GM12891 (cell line): Measurements from ENCODE around the gene BABAM2.
A peak's percentile ranks its signal among the peaks of the same experiment; 100 is the strongest.

Experiments used
- DNase-seq: peaks from one replicate; pipeline ENCODE4 v3.0.0; 2011; ENCODE audit warnings: low spot score; ENCODE audit not compliant: insufficient read length
- FAIRE-seq: peaks from 2 replicates; lab custom pipeline; 2011; peaks lifted over from hg19 to GRCh38; lab: Jason Lieb, UNC
- PAX5 ChIP-seq: IDR thresholded peaks from 2 replicates; pipeline ENCODE4 v1.6.1; 2011; ENCODE audit warnings: low read length, moderate library complexity, mild to moderate bottlenecking; ENCODE audit not compliant: insufficient read depth, severe bottlenecking
- POLR2A ChIP-seq: IDR thresholded peaks from 2 replicates; pipeline ENCODE4 v1.6.1; 2011; ENCODE audit warnings: low read depth, low read length, control low read depth
- POLR2AphosphoS5 ChIP-seq: IDR thresholded peaks from 2 replicates; pipeline ENCODE4 v1.6.1; 2011; ENCODE audit warnings: low read depth, low read length, control low read depth
- POU2F2 ChIP-seq: IDR thresholded peaks from 2 replicates; pipeline ENCODE4 v1.6.1; 2011; ENCODE audit warnings: low read depth, mild to moderate bottlenecking, control low read depth, low read length, moderate library complexity
- SPI1 ChIP-seq: IDR thresholded peaks from 2 replicates; pipeline ENCODE4 v1.6.1; 2011; ENCODE audit warnings: low read depth, low read length, control low read depth
- TAF1 ChIP-seq: IDR thresholded peaks from 2 replicates; pipeline ENCODE4 v1.6.1; 2011; ENCODE audit warnings: low read depth, low read length, control low read depth

Gene BABAM2

GRCh38 chr2:27932396-27932795 lies 41.9 kb downstream of the BABAM2 start:
- no peak for FAIRE-seq
- no peak for DNase-seq
- no peak for TF ChIP-seq POLR2AphosphoS5
- TF ChIP-seq POLR2A: no peak
- no peak for TF ChIP-seq PAX5
- TF ChIP-seq POU2F2: no peak
- no peak for TF ChIP-seq TAF1
- TF ChIP-seq SPI1: no peak

- no peak for TF ChIP-seq TAF1
- TF ChIP-seq SPI1: no peak
- no peak for DNase-seq
- peak; percentile 9 for FAIRE-seq
Measured at GRCh38 chr2:27935026-27935425, 44.5 kb downstream of the BABAM2 start.

GRCh38 chr2:27940090-27940671 lies 49.7 kb downstream of the BABAM2 start:
- TF ChIP-seq TAF1: no peak
- TF ChIP-seq PAX5: no peak
- TF ChIP-seq SPI1: no peak
- no peak for TF ChIP-seq POLR2AphosphoS5
- DNase-seq (no peak), FAIRE-seq (no peak)

GRCh38 chr2:27940982-27941381 lies 50.5 kb downstream of the BABAM2 start:
- TF ChIP-seq PAX5 (no peak), POLR2AphosphoS5 (no peak)
- no peak for FAIRE-seq
- no peak for DNase-seq

- DNase-seq (no peak), FAIRE-seq (no peak)
- TF ChIP-seq POU2F2 (no peak), PAX5 (no peak), TAF1 (no peak), SPI1 (no peak)
Measured at GRCh38 chr2:27942612-27943547, 52.4 kb downstream of the BABAM2 start.

GRCh38 chr2:27946530-27947060 lies 56.1 kb downstream of the BABAM2 start:
- FAIRE-seq (no peak), DNase-seq (no peak)
- TF ChIP-seq TAF1 (no peak), SPI1 (peak; percentile 36; the same call in 1 of the 2 replicates)

- DNase-seq: no peak
- no peak for FAIRE-seq
- no peak for TF ChIP-seq POLR2AphosphoS5
- TF ChIP-seq POLR2A: no peak
- TF ChIP-seq SPI1: no peak
- no peak for TF ChIP-seq PAX5
- TF ChIP-seq TAF1: no peak
- no peak for TF ChIP-seq POU2F2
Measured at GRCh38 chr2:27952070-27952469, 61.5 kb downstream of the BABAM2 start.

GRCh38 chr2:27953077-27953476 lies 62.5 kb downstream of the BABAM2 start:
- TF ChIP-seq PAX5 (no peak), POLR2A (no peak), POU2F2 (no peak), SPI1 (no peak), TAF1 (no peak), POLR2AphosphoS5 (no peak)
- FAIRE-seq (no peak), DNase-seq (no peak)

- DNase-seq (no peak), FAIRE-seq (no peak)
- TF ChIP-seq TAF1: no peak
- no peak for TF ChIP-seq POLR2A
- TF ChIP-seq SPI1: no peak
- TF ChIP-seq POLR2AphosphoS5: no peak
- TF ChIP-seq PAX5: no peak
- TF ChIP-seq POU2F2: no peak
Measured at GRCh38 chr2:27954221-27954673, 63.7 kb downstream of the BABAM2 start.

- DNase-seq (no peak), FAIRE-seq (peak; percentile 87)
- TF ChIP-seq POLR2AphosphoS5: no peak
- TF ChIP-seq PAX5: no peak
- TF ChIP-seq TAF1: no peak
- TF ChIP-seq SPI1: no peak
- TF ChIP-seq POLR2A: no peak
- no peak for TF ChIP-seq POU2F2
Measured at GRCh38 chr2:27954771-27955383, 64.3 kb downstream of the BABAM2 start.
